CD4-positive, alpha-beta T cell treated with Interleukin-2 at 100 ng/mL for 4 hours (primary cell): ENCODE measurements around the gene GJC2.

Experiments
- DNase-seq: peaks from one replicate; pipeline ENCODE4 v3.0.0-alpha.2; 2020; ENCODE audit warnings: low spot score

The GJC2 gene

DNA sequence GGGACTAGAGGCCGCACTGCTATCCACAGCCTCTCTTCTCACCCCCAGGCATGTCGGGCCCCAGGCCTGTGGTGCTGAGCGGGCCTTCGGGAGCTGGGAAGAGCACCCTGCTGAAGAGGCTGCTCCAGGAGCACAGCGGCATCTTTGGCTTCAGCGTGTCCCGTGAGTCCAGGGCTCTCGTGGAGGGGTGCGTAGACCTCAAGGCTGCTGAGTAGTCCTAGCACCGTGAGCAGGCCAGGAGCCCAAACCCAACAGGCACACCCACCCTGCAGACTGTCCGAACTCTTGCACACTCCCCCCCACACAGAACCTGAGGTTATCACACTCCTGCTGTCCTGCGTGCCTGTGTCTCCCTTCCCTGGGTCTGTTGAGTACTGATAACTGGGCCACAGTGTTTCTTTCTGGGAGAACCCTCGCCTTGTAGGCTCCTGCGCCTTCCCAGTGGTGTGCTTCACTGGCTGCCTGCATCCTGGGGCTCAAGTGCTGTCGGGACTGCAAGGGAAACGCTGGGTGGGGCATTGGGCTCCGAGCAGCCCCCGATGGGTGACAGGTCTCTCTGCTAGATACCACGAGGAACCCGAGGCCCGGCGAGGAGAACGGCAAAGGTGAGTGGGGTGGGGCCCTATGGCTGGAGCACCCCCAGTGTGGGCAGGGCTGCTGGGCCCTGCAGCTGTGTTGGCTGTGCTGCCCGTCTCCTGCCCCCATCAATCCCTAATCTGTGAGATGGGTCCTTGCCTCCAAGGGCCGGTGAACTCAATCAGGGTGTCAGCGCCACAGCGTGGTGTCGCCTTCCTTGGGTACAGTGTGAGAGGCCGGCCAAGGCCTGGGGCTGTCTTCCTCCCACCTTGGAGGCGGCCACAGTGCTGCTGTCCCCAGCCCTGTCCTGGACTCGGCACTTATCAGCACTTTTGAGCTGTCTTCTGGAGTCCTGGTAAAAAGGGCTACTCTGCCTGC is 4.0 kb upstream of the GJC2 start:
- DNase-seq = no peak

DNA sequence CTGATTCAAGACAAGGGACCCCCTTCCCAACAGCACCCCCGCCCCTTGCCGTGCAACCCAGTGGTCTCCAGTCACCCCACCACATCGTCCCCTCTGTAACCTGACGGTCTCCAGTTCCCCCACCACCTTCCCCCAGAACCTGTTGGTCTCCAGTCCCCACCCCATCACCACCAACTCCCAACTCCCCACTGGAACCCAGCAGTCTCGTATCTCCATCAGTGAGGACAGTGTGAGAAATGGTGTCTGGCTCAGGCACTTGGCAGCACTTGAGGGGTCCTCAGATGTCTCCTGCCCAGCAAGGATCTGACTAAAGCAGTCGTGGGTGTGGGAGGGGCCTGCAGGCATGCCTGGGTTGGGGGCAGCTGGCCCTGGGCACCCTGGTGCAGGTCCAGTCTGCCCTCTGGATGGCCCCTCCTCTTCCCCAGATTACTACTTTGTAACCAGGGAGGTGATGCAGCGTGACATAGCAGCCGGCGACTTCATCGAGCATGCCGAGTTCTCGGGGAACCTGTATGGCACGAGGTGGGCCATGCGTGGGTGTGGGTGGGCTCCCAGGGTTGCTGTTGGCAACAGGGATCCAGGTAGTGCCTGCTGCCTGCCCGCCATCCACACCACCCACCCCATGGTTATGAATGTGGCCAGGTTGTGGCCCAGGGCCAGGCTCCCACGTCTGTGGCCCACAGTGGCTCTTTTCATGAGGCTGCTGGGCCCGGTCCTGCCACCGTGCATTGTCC is 3.1 kb upstream of the GJC2 start:
- no peak for DNase-seq

DNA sequence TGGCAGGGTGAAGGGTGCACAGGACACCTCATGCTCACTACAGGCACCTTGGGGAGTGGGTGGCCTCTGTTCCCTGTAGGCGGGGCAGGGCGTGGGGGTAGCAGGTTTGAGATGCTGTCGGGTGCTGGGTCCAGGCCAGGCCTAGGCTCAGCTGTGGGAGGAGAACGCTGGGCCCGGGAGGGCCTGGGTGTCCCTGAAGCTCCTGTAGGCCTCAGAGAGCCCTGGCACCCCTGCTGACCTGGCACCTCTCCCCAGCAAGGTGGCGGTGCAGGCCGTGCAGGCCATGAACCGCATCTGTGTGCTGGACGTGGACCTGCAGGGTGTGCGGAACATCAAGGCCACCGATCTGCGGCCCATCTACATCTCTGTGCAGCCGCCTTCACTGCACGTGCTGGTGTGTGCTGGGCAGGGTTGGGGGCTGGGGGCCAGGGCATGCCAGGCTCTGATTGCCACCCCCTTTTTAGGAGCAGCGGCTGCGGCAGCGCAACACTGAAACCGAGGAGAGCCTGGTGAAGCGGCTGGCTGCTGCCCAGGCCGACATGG is 2.5 kb upstream of the GJC2 start:
- no peak for DNase-seq

DNA sequence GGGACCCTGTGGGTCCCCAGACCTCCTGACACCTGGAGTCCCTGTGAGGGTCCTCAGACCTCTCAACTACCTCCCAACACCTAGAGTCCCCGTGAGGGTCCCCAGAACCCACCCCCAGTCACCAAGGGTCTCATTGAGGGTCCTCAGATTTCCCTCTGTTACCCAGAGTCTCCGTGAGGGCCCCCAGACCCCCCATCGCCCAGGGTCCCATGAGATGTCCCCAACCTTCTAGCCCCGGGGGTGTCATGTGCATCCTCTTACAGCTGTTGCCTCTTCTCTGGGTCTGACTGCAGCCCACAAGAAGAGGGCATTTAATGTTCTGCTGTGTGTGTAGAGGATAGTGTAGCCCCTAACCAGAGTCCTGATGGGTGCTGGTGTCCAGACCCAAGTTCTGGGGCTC is 2.0 kb upstream of the GJC2 start:
- DNase-seq = no peak

DNA sequence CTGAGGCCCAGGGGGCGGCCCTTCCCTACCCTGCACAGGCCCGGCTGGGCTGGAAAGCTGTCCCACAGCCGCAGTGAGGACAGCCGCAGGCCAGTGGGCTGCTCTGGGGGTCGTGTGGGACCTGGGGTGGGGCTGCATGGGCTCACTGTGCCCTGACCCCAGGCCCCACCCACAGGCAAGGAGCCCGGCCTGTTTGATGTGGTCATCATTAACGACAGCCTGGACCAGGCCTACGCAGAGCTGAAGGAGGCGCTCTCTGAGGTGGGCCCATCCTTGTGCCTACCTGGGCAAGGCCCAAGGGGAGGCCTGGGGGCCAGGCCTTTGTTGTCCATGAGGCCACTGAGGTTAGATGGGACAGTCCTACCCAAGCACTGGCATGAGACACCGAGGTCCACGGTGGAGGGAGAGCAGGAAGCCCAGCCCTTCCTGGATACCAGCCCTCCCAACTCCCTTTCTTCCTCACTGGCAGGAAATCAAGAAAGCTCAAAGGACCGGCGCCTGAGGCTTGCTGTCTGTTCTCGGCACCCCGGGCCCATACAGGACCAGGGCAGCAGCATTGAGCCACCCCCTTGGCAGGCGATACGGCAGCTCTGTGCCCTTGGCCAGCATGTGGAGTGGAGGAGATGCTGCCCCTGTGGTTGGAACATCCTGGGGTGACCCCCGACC is 1.4 kb upstream of the GJC2 start:
- DNase-seq = no peak

DNA sequence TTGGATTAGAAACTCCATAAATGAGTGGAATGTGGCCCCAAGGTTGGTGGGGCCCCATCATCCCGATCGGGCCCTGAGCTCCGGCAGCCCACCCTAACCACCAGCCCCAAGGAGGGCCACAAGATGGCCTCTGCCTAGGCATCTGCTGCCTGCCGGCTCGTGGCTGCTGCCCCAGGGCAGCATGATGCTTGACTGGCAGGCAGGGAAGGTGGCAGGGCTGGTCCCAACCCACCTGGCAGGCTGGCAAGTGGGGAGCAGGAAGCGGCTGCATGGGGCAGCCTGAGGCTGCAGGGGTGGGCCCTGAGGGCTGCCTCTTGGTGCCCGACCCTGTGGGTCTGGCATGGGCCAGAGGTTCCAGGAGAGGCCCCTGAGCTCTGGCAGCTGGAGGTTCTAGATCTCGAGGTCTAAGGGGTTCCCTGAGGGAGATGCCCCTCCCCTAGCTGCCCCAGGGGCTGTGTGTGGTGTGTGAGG is 760 bp upstream of the GJC2 start:
- DNase-seq = no peak

DNA sequence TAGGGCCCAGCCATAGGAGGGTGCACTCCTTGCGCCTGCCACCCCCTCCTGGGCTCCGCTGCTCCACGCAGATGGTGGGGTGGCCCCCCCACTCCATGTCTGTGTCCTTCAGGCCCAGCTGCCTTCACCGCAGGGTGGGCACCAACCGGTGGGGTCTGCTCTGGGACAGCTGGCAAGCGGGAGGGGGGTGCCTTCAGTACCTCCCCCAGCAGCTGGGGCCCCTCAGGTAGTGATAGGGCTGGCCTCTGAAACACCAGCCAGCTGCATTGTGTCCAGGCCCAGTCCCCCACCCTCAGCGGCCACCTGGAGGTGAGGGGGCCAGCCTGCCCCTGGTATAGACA is 360 bp downstream of the GJC2 start:
- DNase-seq = no peak

DNA sequence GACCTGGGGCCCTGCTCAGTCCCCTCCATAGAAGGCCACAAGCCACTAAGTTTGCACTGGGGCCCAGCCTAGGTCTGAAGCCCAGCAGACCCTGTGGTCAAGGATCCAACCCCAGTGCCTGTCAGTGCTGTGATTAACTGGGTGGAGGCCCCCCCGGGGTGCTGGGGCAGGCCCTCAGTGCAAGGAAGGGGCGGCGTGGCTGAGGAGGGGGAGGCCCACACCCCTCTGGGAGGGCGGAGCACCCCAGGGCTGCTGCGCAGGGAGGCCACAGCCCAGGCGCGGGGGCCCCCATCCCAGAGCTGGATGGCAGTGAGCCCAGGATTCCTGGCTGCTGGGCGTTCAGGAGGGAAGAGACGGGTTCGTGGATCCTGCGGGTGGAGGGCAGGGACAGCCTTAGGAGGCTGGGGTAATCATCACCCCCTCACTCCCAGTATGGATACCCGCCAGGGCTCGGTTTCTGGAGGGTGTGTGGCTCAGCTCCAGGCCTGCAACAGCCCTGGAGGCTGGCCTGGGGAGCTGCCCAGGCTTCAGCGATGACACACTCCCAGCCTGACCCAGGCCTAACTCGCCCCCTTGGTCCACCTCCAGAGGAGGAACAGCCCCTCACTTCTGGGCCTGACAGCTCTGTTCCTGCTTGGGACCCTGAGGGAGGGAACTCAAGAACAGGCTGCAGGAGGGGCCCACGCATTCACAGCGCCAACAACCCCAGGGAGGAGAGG is 890 bp downstream of the GJC2 start:
- no peak for DNase-seq

DNA sequence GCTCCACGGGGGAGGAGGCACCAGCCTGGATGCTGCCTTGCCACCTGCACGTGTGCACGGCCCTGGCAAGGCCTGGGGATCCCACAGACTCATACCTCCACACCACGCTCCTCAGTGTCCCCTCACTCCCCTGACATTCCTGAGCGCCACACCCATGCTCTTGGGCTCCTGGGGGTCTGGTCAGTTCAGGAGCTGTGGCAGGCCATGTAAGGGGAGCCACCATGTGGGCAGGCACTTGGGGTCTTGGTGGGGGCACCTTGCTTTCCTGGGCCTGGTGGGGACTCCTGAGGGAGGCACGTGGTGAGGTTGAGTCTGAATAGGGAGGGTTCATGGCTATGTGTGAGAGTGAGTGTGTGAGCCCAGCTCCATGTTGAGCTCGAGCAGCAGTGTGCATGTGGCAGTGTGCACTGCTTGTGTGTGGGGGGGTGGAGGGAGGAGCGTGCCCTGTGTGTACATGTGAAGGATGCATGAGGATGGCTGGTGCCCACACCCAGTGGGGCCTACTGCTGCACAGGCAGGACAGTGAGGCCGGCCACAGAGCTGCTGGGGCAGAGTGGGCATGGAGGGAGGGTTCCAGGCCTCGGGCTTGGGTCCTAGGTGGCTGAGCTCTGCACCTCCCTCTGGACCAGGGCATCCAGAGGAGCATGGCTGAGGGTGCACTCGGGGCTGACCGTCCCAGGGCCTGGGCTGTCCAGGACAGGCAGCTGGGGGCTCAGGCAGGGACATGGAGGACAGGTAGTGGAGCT is 1.6 kb downstream of the GJC2 start:
- no peak for DNase-seq

DNA sequence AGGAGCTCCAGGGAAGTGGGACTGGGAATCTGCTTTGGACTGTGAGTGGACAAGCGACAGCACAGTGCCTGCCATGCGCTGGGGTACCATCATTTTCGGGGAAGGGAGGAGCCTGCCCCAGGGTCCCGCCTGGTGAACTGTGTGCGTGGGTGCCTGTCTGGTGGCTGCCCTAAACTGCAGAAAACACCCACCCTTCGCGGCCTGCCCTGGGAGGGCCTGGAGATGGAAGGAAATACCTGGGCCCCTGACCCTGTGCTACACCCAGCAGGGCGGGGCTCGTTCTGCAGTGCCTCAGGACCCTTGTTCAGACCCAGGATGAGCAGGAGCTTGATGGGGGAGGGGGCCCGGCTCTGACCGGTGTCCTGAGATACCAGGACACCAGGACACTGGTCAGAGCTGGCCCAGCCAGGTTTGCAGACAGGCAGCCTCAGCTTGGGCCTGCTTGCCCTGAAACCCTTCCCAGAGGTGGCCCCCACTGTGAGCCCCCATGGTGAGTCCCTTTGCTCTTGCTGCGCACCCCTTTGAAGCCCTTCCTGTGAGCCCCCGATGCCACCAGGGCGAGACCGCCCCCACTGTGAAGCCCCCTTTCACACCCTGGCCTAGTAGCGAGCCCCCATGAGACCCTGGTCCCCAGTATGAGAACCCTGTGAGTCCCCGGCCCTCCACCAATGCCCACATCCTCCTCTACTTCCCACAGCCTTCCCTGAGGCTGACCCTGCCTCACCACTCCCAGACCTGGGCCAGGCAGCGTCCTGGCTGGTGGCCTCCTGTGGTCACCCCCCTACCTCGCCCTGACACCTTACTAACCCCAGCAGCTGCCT is 2.6 kb downstream of the GJC2 start:
- DNase-seq = no peak

DNA sequence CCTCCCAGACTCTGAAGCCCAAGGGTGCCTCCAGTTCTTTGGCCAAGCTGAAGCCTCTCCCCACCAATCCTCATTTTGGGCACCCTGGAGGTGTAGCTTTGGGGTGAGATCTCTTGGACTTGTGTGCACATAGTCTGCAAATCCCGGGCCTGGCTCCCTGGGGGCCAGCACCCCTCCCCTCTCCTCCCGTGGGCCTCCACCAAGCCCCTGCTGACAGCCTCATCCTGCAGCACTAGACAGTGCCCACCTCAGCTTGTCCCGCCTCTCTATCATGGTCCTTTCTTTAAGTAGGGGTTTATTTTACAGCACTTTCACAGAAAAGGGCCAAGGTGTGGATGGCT is 3.2 kb downstream of the GJC2 start:
- DNase-seq = no peak

DNA sequence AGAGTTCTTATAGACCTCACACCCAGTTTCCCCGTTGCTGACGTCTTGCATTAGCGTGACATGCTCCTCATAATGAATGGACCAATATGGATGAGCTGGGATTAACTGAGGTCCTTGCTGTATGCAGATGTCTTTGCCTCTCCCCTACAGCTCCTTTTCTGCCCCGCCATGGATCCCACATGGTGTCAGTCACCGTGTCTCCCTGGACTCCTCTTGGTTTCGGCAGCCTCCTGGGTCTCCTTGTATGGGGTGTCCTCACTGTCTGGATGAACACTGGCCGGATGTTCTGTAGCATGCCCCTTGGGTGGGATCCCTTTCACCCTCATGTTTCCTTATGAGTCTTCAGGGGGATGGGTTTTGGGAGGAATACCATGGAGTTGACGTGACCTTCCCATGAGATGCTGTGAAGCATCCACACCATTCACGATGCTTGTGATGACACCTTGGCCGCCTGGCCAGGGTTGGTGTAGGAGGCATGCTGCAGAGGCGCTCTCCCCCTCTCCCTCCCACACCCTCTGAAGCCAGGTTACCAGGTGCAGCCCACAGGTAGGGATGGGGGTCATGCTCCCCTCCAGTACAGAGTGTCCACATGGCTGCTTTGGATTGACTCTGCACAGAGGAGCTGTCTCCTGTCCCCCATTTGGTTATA is 4.4 kb downstream of the GJC2 start:
- no peak for DNase-seq

DNA sequence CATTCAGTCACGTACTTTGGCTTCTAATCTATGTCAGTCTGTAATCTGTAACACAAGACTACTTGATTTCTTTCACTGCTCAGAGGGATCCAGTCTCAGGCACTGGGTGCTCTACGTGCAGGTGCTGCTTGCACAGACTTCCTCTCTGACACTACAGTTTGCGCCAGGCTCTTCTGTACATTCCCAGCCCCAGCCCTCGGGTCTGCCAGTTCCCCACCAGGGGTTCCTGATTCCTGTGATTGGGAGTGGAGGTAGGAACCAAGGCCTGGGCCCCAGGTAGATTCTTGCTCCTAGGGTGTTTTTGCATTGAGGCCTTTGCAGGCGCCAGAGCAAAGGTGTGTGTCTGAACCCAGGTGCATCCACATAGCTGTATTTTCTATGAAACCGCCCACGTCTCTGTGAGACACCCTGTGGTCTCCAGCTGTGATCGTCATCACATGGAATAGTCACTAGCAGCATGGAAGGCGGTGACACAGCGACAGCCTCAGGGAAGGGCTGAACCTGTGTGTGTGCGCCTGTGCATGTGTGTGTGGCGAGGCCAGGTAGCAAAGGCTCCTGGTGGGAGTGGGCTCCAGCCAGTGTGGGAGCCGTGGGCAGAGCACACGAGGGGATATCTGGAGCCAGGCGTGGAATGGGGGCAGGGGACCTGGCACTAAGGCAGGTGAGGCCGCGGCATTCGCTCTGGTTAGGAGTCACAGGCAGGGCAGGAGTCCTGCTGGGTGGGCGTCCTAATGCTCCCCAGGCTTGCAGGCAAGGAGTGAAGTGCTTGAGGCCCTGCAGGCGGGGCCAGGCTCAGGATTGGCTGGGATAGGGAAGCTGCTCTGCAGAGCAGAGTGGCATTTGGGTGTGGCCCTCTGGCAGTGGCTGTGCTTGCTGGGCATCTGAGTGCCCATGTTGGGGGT is 5.2 kb downstream of the GJC2 start:
- DNase-seq = no peak

DNA sequence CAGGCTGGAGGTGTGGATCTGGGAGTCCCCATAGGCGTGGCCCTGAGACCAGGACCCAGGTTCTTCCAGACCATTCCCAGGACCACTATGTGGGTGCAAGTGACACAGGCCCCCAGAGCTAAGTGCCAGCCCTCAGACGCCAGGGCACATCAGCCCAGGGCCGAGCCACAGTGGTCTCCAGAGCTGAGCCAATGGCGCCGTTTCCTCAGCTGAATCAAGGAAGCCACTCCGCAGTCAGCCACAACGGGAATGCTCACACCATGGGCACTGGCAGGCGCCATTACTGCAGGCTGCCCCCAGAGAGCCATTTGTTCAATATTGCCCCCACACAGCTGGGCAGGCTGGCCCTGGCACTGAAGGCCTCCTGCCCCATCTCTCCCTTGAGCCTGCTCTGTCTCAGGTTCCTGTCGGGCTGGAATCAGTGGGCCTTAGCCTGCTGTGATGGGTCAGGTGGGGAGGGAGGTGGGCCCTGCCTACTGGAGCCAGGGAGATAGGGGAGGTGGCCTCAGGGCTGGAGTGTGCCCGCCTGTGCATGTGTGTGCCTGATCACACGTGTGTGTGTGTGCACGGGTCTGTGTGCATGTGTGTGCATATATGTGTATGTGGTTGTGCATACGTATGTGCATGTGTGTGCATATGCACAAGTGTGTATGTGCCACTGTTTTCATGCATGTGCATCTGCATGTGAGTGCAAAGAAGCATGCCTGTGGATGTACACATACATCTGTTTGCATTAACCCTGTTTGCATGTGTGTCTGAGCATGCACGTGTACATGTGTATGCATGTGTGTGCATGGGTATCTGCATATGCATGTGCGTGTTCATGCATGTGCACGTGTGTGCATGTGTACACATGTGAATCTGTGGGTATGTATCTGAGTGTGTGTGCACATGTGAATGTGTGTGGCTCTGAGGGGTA is 6.1 kb downstream of the GJC2 start:
- DNase-seq = no peak

DNA sequence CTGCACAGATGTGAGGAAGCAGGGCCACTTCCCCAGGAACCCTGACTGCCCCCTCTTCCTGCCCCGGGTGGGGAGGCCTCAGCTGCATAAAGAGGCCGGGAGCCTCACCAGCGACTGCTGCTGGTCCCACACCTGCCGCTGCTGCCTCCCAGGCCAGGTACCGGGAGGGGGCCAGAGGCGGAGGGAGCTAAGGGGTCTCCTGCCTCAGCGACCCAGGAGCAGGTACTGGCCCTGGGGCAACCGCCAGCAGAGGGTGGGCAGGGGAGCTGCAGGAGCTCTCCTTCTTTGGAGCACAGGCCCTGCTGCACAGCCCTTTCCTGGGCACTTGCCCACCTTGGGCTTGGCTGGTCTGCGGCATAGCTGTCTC is 6.8 kb downstream of the GJC2 start:
- no peak for DNase-seq

DNA sequence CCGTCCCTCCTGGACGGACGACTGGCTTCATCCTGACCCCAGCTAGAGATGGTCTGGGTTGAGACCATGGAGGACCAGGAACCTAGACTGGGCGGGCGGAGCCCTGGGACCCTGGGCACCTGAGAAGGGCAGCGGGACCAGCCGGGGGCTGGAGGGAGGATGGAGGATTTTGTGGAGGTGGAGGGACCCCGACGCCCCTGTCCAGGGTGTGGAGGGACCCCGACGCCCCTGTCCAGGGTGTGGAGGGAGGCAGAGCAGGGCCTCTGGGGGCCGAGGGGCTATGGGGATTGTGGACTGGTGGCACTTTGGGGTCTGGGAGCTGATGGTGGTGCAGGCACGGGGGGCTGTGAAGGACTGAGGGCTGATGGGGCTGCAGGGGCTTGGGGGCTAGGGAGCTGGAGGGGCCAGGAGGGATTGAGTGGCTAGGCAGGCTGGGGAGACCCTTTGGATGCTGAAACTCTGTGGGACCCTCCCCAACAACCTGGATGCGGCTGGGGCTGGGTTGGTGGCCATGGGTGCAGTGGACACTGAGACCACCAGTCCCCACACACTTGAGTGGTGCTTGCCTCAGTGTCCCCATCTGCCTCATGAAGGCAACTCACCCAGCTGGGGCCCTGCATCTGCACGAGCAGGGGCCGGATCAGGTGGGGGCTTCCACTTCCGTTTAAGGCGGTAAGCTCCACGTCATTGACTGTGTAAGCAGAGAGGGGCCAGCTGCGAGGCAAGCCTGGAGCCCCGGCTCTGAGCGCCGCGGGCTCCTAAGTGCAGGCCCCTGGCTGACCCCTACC is 7.4 kb downstream of the GJC2 start:
- DNase-seq = no peak

DNA sequence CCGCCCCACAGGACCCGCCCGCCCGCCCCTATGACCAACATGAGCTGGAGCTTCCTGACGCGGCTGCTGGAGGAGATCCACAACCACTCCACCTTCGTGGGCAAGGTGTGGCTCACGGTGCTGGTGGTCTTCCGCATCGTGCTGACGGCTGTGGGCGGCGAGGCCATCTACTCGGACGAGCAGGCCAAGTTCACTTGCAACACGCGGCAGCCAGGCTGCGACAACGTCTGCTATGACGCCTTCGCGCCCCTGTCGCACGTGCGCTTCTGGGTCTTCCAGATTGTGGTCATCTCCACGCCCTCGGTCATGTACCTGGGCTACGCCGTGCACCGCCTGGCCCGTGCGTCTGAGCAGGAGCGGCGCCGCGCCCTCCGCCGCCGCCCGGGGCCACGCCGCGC is 8.0 kb downstream of the GJC2 start:
- no peak for DNase-seq
